HFFc6 (cell line): ENCODE results near the gene DESI2. TPM values are rescaled to one million over a fixed set of nuclear protein-coding genes. Genes with fewer than 3 reads are reported as not detected.

Experiments
- DNase-seq: peaks from one replicate; pipeline ENCODE4 v3.0.0-alpha.2; 2018
- H3K27ac Mint-ChIP-seq: 2 replicates; pipeline ENCODE4 v1.8.0; 2020; ENCODE audit warnings: mild to moderate bottlenecking, mixed read lengths
- H3K27me3 Mint-ChIP-seq: 2 replicates; pipeline ENCODE4 v1.8.0; 2021; ENCODE audit warnings: mild to moderate bottlenecking, moderate library complexity, mixed read lengths; ENCODE audit not compliant: insufficient read depth
- H3K36me3 Mint-ChIP-seq: 2 replicates; pipeline ENCODE4 v1.8.0; 2021; ENCODE audit warnings: low read depth, mixed read lengths
- H3K4me1 Mint-ChIP-seq: 2 replicates; pipeline ENCODE4 v1.8.0; 2020; ENCODE audit warnings: low read depth, mixed read lengths
- H3K4me3 Mint-ChIP-seq: 2 replicates; pipeline ENCODE4 v1.8.0; 2020; ENCODE audit warnings: mild to moderate bottlenecking, moderate library complexity, mixed read lengths
- H3K9me3 Mint-ChIP-seq: 2 replicates; pipeline ENCODE4 v1.8.0; 2020; ENCODE audit warnings: mild to moderate bottlenecking, mixed read lengths
- CTCF ChIP-seq: fragments of 200-600 bp; sonication (generic); IDR thresholded peaks from 2 replicates; pipeline ENCODE4 v1.5.0; 2021; ENCODE audit warnings: antibody characterized with exemption, mild to moderate bottlenecking
- total RNA-seq, 6 experiments: library from RNA; stranded (reverse); fragmentation: NEBNext Ultra II Directional; extraction: Animal tissue kit (Norgen Biotek cat#: 25700); gene quantifications; 2 replicates in 1 of 6; 3 replicates in 5 of 6; pipeline ENCODE4 v1.2.3, GENCODE V29; 2021

DESI2 gene
- total RNA-seq, 6 experiments from 2014 or later: 23.5 to 32.3 (median 28.0) TPM

GRCh38 chr1:244636488-244637259, 16.3 kb upstream of the DESI2 start:
- Mint-ChIP-seq H3K4me3 (no peak overlapping the region), H3K9me3 (no peaks in the 10 kb centered on the region), H3K4me1 (no peaks in the 10 kb centered on the region), H3K36me3 (no peaks in the 10 kb centered on the region), H3K27ac (no peak overlapping the region), H3K27me3 (peaks cover 5% of the 10 kb centered on the region)
- no peak for TF ChIP-seq CTCF
- DNase-seq: no peak

- Mint-ChIP-seq H3K4me3 (no peak overlapping the region), H3K4me1 (no peaks in the 10 kb centered on the region), H3K9me3 (no peaks in the 10 kb centered on the region), H3K27ac (no peak overlapping the region), H3K36me3 (no peaks in the 10 kb centered on the region), H3K27me3 (peaks cover 11% of the 10 kb centered on the region)
- TF ChIP-seq CTCF: no peak
- no peak for DNase-seq
Observed at GRCh38 chr1:244639561-244639960, 13.4 kb upstream of the DESI2 start.

- Mint-ChIP-seq H3K9me3 (no peaks in the 10 kb centered on the region), H3K36me3 (no peaks in the 10 kb centered on the region), H3K4me3 (no peak overlapping the region), H3K4me1 (no peaks in the 10 kb centered on the region), H3K27ac (no peak overlapping the region), H3K27me3 (peaks cover 20% of the 10 kb centered on the region)
- no peak for TF ChIP-seq CTCF
- no peak for DNase-seq
Observed at GRCh38 chr1:244640917-244641316, 12.0 kb upstream of the DESI2 start.

- H3K27me3 Mint-ChIP-seq: peaks cover 22% of the 10 kb centered on the region
Observed at GRCh38 chr1:244642526-244642925, 10.4 kb upstream of the DESI2 start.

GRCh38 chr1:244642988-244643387, 9.9 kb upstream of the DESI2 start:
- H3K4me1 Mint-ChIP-seq: no peaks in the 10 kb centered on the region
- H3K4me3 Mint-ChIP-seq: no peak overlapping the region
- DNase-seq: no peak
- no peak for TF ChIP-seq CTCF
- H3K9me3 Mint-ChIP-seq: no peaks in the 10 kb centered on the region
- no peak overlapping the region for H3K27ac Mint-ChIP-seq
- no peaks in the 10 kb centered on the region for H3K36me3 Mint-ChIP-seq
- peaks cover 22% of the 10 kb centered on the region for H3K27me3 Mint-ChIP-seq

More at GRCh38 chr1:244642526-244642925, 10.4 kb upstream of the DESI2 start:
- Mint-ChIP-seq H3K4me3 (no peak overlapping the region), H3K9me3 (no peaks in the 10 kb centered on the region), H3K27ac (no peak overlapping the region), H3K4me1 (no peaks in the 10 kb centered on the region), H3K36me3 (no peaks in the 10 kb centered on the region)
- DNase-seq: no peak
- TF ChIP-seq CTCF: no peak
